GM12874 (cell line): Measurements from ENCODE around the gene RAVER1.

Source experiments
- CTCF ChIP-seq: IDR thresholded peaks from 2 replicates; pipeline ENCODE4 v1.5.1; 2011; ENCODE audit warnings: low read depth, mild to moderate bottlenecking, control low read depth, low read length, moderate library complexity; ENCODE audit not compliant: insufficient read depth

RAVER1 gene

GRCh38 chr19:10284065-10284959 is 49.0 kb downstream of the RAVER1 start:
- TF ChIP-seq CTCF, result no peak

- TF ChIP-seq CTCF, result no peak
These were observed 49.8 kb downstream of the RAVER1 start for GRCh38 chr19:10283301-10284064.

- no peak for TF ChIP-seq CTCF
These were observed 53.4 kb downstream of the RAVER1 start for GRCh38 chr19:10279737-10280442.

- TF ChIP-seq CTCF, result no peak
These were observed 54.4 kb downstream of the RAVER1 start for GRCh38 chr19:10278935-10279334.

- TF ChIP-seq CTCF, result no peak
These were observed 55.3 kb downstream of the RAVER1 start for GRCh38 chr19:10277795-10278589.

- no peak for TF ChIP-seq CTCF
These were observed 58.7 kb downstream of the RAVER1 start for GRCh38 chr19:10274589-10274988.
